NCI-H82 (cell line): Measurements from ENCODE around the gene WDR1.

ENCODE experiments used
- DNase-seq: peaks from one replicate; lab custom pipeline; 2025; lab: John Stamatoyannopoulos, UW

WDR1 gene

DNA sequence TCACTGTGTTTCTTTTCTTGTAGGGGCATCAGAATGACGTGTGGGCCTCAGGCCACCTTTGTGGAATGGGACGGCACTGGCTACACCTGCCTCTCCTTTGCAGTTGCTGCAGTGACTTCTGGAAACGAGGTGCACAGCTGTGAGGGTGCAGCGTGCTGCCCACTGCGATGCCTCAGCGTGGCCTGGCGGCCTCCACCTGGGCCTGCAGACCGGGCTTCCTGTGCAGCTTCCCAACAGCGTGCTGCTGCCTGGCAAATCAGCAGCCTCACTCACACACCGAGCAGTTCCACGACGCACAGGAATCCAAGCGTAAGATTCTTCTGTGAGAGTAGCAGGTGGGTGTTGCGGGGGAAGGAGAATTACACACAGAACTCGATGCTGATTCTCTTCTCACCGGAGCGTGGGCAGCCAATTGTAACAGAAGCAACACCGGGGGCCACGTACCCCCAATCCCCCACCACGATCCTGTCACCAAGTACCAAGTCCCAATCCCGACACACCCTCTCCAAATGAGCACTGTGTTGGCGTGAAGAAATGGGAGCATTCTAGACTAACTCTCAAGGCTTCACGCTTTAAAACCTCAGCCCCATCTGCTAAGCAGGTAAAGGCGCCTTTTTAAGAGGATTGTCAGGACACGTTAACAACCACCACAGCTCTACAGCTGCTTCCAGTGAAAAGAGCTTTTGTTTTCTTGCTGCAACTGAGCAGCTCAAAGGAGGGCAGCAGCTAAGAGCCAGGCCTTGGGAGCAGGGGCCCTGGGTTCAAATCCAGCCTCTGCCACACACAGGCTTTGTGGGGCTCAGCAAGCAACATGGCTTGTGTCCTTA lies 16.9 kb downstream of the WDR1 start:
- DNase-seq, result peak; percentile 86

DNA sequence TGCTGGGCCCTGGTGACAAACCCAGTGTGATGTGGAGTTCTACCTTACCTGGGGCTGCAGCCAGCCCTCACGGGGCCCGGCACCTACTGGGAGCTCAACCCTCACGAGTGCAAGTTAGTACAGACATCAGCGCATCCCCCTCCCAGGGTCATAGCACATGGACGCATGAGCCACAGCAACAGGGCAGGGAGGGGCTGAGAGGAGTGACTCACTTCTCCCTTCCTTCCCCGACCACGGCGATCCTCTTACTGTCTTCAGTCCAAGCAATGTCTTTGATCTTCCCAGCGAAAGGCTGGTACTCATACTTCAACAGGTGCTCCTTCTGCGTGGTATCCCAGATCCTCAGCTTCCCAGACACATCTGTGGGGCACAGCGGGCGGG lies 17.8 kb downstream of the WDR1 start:
- no peak for DNase-seq

DNA sequence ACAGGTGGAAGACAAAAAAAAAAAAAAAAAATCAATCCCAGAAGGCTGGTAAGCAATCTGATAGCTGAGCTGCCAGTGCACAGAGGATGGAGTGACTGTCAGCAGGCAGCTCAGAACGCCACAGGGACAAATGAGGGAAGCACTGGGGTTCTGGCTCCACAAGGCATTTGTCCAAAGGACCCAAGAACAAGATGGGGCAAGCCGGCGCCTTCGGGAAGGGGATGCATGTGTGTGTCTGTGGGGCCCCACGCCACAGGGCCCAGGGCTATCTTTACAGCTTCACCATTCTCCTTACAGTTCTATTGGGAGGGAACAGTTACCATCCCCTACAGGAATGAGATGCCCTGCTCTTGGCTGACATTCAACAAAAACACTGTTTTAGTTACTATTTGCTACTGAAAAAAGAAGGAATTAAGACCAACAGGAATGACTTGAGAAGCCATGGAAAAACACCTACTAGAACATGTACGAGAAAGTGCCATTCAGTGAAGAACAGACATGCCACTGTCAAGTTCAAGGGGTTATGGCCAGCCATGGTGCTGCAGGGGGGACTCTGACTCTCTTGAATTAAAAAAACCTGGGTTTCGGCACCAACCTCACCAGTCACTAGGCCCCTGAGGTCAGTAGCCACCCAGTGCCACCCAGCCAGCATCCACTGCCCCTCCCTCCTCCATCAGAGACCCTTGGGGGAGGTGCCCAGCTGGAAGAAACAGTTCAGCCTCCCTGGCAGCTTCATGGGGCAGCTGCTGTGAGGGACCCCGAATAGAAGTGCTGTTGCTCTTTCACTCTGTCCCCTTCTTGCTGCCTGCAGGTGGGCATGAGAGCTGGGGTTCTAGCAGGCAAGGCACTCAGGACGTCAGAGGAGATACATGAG lies 18.5 kb downstream of the WDR1 start:
- DNase-seq, result no peak

DNA sequence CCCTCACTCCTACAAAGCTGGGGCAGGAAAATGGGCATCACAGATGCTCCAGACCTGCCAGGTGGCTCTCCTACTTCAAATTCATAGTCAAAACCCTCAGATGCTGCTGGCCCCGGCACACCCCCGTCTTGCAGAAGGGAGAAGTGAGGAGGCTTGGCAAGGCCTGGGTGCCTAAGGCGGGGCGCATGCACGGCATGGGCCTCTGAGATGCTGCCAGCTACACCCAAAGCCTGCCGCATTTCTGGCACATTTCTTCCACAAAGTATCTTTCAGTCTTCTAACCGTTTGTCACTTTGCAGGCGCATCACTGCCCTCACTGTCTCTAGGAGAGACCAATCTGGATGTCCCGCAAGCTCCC lies 19.6 kb downstream of the WDR1 start:
- DNase-seq, result no peak

DNA sequence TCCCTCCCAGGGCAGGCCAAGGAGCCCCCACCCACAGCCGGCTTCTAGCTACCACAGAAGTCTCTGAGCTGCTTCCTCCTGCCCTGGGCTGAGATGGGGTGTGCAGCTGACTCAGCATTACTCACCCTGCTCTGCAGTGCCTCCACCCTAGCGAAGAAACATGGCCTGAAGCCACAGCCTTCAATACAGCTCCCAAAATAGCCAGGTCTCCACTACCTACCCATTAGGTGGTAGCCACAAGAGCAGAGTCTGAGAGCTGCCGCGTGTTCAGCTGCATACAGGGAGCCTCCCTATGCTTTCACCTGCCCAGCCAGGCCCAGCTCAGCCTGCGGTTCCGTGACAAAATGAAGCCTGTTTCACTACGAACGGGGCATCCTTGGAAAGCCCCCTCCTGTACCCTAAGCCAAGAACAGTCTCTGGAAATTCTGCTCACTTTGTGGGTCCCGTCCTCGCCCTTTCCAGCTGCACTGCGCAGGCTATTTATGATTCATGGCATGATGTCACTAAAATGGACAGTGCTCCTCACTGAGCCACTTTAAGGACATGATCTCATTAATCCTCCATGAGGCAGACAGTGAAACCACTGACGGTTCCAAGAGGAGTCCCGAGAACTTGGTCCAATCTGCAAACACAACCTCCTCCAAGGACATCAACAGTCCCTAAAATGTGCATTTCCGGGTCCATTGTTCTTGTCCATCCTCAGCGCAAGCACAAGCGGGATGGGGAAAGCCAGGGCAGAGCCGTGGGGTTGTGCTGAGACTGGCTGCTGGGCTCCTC lies 20.2 kb downstream of the WDR1 start:
- DNase-seq, result no peak

DNA sequence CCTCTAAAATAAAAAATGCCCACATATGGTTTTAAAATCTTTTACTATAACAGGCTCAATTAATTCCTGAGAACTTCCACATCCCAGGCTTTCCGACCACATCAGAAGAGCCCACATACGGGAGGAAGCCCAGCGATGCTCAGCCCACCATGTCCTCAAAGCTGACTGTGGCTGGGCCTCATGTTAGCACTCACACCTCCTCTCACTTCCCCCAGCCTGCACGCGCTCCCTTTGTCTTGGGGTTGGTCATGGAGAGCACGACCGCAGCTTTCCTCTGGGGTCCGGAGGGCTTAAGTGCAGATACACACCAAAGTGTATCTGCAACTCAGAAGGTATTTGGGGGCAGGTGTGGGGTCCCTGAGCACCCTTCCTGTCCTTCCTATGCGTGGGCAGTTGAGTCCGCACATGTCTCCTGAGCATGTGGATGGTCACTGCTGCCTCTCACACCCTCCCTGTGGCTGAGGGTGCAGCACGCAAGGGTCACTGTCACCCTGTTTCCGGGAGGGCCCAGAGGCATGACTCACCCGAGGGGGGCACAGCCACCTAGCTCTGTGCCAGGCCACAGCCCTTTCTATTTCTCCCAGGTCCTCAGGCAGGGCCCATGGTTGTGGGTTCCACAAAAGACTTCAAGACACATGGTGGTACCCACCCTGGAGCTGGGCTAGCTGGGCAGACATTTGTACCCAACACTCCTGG lies 21.2 kb downstream of the WDR1 start:
- no peak for DNase-seq

DNA sequence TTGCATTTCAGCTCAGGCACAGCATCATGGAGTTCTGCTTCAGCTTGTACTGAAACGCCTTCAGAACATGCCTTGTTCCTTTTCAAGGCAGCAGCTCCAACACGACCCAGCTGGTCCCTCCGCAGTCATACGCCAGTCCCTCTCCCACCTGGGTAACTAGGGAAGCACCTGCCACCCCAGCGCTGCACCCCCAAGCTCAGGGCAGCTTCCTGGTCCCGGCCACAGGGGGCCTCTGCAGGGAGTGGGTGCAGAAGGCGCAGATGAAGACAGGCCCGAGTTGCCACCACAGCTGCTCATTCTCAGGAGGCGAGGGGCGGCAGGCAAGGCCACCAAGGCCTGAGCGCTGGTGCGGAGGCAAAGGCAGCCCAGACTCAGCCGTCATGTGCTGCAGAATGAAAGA lies 21.8 kb downstream of the WDR1 start:
- DNase-seq, result no peak

DNA sequence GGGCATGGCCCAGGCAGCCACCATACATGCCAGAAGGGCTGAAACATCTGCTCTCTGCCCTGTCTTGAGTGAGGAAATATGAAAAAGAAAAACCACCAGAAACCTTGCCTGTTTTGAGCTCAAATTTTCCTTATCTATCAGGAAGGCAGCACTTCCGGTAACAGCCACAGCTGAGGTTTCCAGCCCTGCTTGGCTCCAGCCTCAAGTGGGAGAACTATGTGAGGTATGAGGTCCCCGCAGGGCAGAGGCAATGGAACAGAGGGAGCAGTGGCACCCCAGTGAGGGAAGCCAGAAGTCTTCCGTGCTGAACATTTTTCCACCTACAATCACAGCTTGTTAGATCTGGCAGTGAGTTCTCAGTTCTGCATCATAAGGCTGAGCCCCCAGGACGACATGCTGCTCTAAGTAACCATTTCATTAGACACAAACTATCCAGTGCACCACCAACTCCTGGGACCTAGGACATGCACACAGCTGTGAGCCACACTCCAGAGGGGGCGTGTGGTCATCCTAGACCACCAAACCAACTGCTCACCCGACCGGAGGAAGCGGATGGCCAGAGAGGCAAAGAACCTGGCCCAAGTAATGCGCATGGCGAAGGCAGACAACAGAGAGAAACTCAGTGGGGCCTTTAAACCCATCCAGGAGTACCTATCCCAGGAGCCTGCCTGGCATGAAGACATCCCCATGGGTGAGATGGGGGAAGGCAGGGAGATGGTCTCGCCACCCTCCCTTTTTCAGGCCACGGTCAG lies 22.6 kb downstream of the WDR1 start:
- no peak for DNase-seq

DNA sequence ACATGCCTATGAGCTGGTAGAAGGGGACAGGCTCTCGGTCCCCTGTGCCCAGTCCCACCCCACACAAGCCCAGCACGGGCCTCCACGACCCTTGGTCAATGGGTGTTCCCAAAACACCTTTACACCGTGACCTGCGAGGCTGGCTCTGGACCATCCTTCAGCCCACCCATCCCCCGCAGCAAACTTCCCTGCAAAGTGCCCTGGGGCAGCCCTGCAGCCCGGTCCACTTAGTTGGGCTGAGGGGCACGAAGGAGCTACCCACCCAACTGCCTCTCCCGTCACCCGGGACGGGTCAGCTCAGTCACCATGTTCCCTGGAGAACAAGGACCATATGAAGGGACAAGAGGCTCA lies 23.4 kb downstream of the WDR1 start:
- no peak for DNase-seq

DNA sequence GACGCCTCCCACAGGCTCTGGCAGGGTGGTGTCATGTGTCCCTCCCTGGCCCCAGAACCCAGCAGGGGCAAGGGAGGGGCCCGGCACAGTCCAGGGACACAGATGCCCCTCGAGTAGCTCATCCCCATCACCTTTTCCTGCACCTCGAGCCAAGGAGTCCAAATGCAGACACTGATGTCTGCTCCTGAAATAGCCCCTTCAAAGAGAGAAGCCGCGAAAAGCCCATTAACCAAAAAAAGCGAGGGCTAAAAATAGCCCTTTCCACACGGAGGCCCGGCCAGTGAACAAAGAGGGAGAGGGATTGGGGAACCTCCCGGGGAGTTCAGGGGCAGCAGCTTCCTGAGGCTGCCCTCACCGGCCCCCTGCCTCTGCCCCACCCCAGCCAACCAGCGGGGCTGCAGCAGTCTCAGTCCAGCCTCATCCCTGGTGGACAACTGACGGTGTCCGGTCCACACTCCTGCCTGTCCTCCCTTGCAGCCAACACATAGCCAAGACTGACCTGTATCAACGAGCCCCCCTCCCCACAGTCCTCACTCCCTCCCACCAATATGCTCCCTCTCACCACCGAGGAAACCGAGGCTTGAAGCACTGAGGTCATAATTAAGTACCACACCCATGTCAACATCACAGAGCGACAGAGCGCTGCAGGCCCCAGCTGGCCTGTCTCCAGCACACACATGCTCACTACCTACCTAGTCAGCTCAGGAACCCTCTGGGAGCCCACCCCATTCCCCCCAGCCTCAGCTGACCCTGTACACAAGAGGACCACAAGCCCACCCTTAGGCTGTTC lies 23.9 kb downstream of the WDR1 start:
- no peak for DNase-seq

DNA sequence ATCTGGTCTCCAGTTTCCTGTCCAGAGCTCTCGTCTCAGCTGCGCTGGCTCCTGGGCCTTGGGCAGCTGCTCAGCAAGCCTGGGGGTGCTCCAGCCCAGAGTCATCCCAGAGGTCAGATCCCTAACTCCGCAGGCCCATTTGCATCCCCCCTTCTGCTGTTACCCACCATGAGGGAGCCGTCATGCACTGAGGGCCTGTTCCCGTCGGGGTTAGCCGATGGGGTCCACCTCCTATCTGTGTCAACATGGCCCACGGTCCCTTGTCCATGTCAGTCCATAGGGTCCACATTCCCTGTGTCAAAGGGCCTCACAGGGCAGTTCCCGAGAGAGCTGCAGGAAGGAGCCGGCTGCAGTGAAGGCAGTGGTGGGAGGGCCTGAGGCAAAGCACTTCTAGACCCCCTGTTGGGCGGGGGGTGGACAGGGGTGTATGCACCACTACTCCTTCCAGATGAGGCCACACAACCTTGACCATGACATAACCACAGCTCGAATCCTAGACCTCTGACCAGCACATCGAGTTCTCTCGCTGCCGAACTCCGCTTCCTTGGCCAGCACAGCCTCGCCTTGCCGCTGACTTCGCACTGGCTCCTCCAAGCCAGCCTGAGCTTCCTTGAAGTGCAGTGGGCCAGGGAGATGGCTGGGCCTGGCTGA lies 24.9 kb downstream of the WDR1 start:
- no peak for DNase-seq

DNA sequence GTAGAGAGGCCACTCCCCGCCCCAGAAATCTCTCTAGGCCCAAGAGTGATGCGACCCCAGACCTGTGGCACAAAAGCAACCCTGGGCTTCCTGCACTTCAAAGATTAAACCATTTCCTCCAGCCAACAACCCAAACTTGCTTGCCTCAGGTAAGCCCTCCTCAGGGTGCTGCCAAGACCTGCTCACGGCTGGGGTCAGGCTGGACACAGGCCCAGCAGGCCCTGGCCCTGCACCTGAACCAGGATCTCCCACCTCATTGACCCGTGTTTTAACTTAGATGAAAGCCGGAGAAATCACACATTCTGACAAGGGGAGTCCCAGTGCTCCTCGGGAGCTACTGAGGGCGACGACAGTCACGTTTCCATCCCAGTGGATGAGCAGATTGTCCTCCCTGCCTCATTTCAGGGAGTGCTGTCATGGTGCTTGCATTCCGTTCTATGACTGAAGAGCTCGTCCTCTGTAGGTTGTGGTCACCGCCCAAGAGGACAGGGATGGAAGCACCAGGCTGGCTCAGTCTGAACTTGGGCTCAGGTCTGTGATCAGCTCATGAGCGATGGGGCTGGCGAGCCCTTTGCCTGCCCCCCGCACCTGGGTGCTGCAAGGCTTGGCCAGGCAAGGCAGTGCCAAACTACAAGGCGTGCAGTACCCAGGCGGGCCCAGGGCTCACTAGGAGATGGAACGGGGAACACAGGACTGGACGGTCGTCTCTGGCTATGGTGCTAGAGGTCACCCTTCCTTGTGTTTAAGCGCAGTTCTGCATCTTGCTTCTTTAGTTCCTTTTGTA lies 25.9 kb downstream of the WDR1 start:
- no peak for DNase-seq

DNA sequence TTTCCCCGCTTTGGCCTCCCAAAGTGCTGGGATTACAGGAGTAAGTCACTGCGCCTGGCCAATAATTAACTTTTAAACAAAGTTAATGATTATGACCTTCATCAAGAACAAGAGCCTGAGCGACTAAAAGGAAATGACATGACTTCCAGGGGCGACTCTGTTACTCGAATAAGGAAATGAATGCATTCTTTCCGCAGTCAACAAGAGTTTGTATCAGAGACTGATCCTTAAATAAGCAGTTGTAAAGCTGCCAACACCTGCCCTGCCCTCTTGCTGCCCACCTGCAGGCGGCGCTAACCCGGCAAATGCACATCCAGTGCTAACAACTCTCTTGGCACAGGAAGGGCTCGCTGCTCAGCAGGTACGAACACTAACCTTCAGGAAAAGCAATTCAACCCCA lies 27.3 kb downstream of the WDR1 start:
- peak; percentile 11 for DNase-seq

DNA sequence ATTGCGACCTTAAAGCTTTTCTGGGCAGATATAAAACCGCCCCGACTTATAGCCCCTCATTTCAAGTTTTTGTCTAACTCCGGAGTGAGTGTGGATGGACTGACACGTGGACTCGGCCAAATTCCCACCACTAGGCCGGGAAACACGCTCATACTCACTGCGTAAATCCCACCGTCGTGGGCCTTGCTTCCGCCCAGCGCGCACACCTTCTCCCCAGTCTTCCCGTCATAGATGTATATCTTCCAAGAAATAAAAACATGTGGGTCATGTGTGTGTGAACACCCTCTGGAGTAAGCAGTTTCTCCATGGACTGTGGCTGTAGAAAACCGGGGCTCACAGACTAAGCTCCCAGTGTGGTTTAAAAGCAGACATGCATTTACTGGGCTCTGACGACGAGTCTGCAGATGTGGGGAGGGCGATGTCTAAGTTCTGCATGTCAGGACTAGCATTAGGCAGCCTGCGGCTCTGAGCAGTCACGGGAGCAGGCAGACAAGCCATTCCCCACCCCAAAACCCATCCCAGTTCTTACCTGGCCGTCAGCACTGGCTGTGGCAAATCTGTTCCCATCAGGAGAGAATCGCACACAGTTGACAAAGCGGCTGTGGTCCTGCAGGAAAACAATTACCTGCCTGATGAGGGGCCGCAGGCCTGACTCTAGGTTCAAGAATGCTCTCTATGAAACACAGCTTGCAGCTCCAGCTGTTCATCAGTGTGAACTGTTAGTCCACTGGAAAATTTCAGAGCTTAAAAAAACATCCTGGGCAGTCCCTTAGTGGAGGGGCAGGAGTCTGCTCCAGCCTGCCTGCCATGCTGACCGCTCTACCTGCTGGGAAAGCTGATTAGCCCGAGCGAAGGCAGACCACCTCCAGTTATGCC lies 28.2 kb downstream of the WDR1 start:
- no peak for DNase-seq

DNA sequence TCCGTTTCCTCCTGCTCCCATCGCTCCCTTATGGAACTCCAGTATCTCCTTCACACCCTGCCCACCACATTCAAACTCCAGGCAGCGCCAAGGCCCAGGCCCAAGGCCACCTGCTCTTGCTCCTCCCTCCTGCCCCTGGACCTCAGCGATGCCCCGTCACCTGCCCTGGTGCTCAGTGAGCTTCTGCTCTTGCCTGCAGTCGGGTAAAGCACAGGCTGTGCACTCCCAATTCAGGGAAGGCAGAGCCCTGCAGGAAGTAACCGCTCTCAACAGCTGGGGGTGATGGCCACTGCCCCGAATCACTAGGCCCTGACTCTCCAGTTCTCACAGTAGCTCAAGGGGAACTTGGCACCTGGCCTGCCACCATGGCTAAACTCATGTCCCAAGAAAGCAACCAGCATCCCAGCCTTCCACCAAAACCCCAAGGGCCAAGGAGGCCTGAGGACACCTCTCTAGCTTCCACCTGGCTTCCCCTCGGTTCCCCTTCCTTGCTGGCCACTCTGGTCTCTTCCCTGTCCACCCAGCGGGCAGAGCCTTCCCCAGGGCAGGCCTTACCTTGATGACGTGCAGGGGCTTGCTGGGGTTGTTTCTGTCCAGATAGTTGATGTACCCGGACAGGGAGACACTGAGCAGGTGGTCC lies 29.3 kb downstream of the WDR1 start:
- no peak for DNase-seq

DNA sequence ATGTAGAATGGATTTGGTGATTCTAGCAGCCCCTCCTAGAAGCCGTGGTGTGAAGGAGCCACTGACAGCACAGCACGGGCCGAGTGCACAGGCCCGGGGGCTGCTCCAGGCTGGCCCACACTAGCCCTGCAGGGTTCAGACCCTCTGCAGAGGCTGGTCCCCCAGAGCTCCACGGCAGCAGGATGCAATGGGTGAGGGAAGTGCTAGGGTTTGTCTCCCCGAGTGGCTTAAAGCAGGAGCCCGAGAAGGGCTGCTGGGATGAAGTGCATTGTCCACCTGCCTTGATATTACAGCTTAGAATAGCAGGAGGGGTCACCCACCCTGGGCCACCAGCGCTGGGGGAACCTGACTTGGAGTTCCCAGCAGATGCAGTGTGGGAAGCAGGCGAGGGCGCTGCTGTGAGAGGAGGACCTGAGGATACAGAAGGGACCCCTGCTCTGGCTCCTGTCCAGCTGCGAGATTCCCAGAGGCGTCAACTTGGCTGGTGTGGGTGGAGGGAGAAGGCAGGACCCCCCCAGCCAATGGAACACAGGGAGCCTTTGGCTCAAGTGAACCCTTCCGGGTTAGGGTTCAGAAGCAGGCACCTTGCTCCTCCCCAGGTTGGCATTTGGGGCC lies 30.0 kb downstream of the WDR1 start:
- no peak for DNase-seq

DNA sequence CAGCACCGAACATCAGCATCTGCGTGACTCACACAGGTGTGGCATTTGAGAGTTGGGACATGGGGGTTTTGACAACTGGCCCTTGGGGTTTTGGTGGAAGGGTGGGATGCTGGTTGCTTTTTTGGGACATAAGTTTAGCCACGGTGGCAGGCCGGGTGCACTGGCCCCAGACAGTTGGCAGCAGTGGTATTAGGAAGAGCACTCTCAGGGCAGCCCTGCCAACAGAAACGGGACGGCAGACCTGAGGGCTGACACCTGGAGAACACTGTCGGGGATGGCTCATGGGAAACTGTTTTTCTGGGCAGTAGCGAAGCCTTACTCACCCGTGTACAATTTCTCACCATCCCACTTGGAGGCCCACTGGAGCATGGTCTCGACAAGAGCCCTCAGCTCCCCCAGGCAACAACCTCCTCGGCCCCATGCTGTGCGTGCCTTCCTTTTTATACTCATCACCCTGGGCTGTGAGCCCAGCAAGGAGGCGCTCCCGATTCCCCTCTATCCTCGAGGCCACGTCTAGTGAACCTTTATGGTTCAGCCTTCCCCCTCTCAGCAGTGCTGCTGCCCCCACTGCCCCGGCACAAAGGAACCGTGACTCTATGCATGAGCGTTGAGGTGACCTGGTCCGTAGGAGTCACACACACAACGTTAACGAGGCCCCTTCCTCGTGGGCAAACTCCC lies 30.6 kb downstream of the WDR1 start:
- DNase-seq, result no peak
